ENCODE measurements around the gene DYRK1A.
"Not testable (repeated sequence)": the region's sequence is repeated elsewhere in the genome, so short reads cannot be mapped to it uniquely, and the experiment has no call there.

DYRK1A gene

GRCh38 chr21:37524944-37525343 lies 158.4 kb downstream of the DYRK1A start:
- DNase-seq (ENCODE audit: low read depth in 1 of 2, low spot score in 1 of 2): not testable (repeated sequence)

DNA sequence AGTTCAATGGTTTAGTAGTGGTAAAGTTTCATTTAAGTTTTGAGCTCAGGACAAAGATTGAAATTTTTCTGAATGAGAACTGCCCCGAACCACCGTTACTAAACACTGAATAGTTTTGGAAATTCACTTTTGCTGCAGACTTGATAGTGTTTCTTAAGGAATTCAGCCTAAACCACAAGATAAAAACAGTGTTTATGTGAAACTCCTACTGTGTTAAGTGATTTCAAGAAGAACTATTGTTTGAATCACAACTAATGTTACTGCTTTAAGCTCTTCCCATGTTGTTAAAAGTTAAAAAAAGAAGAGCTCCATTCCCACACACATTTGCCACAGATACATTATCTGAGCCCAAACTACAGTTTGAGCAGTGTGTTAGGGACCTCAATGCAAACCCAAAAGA lies 159.2 kb downstream of the DYRK1A start:
- DNase-seq (ENCODE audit: low read depth in 1 of 2, low spot score in 1 of 2): no peak

GRCh38 chr21:37527103-37527502 lies 160.5 kb downstream of the DYRK1A start:
- DNase-seq (ENCODE audit: low read depth in 1 of 2, low spot score in 1 of 2): no peak

DNA sequence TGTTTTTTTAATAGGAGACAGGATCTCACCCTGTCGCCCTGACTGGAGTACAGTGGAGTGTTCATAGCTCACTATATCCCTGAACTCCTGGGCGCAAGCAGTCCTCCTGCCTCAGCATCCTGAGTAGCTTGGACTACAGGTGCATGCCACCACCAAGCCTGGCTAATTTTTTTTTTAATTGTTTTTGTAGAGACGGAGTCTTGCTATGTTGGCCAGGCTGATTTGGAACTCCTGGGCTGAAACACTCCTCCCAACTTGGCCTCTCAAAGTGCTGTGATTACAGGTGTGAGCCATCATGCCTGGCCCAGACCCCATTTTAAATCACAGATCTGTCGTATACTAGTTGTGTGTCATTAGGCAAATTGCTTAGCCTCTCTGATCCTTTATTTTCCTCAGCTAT lies 161.1 kb downstream of the DYRK1A start:
- no peak for DNase-seq (ENCODE audit: low read depth in 1 of 2, low spot score in 1 of 2)

GRCh38 chr21:37528150-37528937 lies 161.8 kb downstream of the DYRK1A start:
- no peak for DNase-seq (ENCODE audit: low read depth in 1 of 2, low spot score in 1 of 2)

GRCh38 chr21:37529649-37530048 lies 163.1 kb downstream of the DYRK1A start:
- no peak for DNase-seq (ENCODE audit: low read depth in 1 of 2, low spot score in 1 of 2)

GRCh38 chr21:37530901-37531351 lies 164.4 kb downstream of the DYRK1A start:
- DNase-seq (ENCODE audit: low read depth in 1 of 2, low spot score in 1 of 2): no peak

DNA sequence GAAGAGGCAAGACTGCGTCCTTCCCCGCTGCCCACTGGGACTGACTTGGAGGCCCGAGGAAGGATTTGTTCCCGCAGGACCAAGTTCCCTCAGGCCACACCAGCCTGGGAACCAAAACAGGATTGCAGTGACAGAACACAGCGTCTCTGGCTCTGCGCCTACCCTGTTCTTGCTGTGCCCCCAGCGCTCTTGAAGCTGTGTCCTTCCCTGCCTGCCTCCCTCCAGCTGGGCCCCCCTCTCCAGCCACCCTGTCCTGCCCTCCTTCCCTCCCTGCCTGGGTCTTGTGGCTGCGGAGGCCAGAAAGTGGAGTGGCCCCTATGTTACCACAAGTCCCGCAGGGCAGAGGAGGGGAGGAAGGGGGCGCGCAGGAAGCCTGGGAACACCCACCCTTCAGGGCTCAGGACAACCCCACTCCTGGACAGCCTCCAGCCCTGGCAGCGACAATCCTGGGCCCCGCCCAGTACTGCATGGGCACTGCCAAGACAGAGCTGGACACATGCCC lies 164.9 kb downstream of the DYRK1A start:
- no peak for DNase-seq (ENCODE audit: low read depth in 1 of 2, low spot score in 1 of 2)

DNA sequence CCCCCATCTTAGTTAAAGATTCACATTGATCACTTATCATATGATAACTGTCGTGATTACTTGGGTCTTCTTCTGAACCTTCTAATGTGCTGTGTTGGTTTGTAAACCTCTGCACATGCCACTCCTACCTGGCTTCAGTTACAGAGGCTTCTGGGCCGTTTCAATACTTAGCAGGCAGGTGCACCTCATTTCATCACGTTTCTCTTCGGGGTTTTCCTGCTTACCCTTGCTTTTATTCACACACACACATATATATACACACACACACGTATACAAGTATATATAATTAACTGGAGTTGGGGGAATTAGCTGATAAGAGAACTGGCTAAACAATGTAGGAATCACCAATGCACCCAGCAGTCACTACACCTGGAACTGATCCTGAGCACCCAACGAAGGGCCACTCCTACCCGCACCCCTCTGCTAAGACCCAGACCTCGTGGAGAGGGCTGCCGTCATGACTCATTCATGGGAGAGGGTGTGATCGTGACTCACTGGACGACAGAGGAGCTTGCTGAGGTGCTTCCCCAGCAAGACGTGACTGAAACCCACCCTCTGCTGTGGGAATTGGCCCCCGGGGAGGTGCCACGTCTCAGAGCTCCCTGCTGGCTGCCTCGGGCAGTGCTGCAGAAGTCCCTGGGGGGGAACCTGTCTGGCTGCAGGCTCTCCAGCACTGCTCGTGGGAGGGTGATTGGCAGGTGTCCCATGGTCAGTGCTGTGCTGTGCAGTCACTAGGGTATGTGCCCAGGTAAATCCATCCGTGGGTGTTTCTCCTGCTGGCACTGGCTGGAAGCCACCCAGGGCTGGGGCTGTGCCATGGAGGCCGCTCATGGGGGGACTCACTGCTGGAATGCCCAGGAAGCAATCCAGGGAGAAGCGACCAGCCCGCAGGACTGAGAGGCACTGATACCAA lies 166.6 kb downstream of the DYRK1A start:
- DNase-seq (ENCODE audit: low read depth in 1 of 2, low spot score in 1 of 2): no peak

- no peak for DNase-seq (ENCODE audit: low read depth in 1 of 2, low spot score in 1 of 2)
Observed at GRCh38 chr21:37534431-37534830, 167.9 kb downstream of the DYRK1A start.

DNA sequence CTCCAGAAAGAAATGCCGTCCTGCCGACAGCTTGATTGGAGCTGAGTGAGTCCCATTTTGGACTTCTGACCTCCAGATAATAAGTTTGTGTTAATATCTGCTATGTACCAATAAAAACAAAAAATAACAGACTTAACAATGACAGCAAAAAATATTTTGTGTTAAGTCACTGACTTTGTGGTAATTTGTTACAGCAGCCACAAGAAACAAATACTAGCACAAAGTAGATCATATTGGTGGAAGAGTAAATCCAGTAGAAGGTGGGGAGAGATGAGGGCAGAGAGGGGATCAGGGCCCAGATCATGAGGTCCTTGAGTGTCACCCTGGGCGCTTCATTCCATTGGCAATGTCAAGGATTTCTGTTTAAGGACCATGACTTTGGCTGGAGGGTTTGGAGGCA lies 168.6 kb downstream of the DYRK1A start:
- DNase-seq (ENCODE audit: low read depth in 1 of 2, low spot score in 1 of 2): no peak

DNA sequence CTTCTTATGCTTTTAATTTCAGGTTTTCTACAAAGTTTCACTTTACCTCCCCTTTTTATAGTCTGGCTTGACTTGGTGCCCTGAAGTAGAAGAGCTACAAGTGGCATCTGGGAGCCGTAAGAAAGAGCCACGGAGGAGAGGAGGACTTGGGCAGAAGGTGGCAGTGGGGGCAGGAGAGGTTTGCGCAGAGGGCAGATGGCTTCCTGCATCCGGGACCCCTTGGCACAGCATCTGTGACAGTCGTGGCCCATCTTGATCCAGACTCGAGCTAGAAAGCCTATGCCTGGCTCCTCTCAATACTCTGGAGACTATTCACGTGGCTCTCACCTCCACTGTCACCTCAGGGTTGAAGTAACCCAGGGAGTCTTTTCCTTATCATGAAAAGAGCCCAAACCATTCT lies 169.1 kb downstream of the DYRK1A start:
- DNase-seq (ENCODE audit: low read depth in 1 of 2, low spot score in 1 of 2): no peak

DNA sequence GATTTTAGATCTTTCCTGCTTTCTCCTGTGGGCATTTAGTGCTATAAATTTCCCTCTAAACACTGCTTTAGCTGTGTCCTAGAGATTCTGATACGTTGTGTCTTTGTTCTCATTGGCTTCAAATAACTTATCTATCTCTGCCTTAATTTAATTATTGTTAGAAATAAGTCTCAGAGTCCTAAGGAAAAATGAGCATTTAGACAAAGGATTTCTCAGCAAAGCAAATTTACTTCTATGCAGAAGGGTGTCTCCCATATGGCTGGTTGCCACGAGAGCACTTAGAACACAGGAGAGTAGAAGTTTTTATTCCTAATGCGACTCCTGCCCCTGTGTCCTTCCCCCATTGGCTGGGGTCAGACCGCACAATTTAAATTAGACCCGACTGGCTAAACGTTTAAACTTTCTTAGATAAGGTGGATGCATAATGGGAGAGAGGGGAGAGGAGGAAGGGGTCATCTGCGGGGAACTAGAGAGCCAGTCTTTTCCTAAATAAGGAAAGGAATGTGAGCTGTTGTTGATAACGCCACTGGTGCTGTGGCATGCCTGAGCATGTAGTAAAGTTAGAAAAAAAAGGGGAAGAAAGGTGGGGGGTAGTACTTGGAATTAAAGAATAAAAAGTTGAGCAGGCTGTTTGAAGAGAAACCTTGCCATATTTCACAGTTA lies 170.2 kb downstream of the DYRK1A start:
- DNase-seq (ENCODE audit: low read depth in 1 of 2, low spot score in 1 of 2): no peak

GRCh38 chr21:37537391-37537996 lies 170.9 kb downstream of the DYRK1A start:
- DNase-seq (ENCODE audit: low read depth in 1 of 2, low spot score in 1 of 2): no peak

DNA sequence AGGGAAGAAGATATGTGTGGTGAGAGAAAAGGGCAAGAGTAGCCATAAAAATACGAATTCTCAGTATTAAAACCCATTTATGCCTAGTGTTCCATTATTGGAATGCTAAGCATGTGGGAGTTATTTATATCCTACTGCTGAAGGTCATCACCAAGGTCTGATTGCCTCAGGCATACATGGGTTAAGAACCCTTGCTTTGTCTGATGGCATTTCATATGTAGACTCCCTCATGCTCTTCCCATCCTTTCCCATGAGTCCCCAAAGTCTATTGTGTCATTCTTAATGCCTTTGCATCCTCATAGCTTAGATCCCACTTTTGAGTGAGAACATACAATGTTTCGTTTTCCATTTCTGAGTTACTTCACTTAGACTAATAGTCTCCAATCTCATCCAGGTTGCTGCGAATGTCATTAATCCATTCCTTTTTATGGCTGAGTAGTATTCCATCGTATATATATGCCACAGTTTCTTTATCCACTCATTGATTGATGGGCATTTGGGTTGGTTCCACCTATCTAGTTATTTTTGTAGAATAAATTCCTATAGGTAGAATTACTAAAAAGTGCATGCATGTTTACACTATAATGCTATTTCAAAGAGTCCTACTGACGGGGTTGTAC lies 172.5 kb downstream of the DYRK1A start:
- DNase-seq (ENCODE audit: low read depth in 1 of 2, low spot score in 1 of 2): no peak

- DNase-seq (ENCODE audit: low read depth in 1 of 2, low spot score in 1 of 2): not testable (repeated sequence)
Observed at GRCh38 chr21:37541128-37541527, 174.6 kb downstream of the DYRK1A start.

DNA sequence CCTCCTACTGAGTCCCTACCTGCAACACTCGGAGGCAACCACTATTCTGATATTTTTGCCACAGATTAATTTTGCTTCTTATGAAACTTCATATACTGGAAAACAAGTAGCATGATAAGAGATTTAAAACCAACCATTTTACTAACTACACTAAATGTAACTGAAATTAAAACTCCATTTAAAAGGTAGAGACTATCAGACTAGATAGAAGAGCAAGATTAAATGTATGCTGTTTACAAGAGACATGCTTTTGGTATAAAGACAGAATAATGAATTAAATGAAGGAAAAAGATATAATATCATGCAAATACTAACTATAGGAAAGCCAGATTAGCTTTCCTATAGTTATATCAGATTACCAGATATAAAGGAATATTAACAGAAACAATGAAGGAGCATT lies 175.9 kb downstream of the DYRK1A start:
- DNase-seq (ENCODE audit: low read depth in 1 of 2, low spot score in 1 of 2): no peak

DNA sequence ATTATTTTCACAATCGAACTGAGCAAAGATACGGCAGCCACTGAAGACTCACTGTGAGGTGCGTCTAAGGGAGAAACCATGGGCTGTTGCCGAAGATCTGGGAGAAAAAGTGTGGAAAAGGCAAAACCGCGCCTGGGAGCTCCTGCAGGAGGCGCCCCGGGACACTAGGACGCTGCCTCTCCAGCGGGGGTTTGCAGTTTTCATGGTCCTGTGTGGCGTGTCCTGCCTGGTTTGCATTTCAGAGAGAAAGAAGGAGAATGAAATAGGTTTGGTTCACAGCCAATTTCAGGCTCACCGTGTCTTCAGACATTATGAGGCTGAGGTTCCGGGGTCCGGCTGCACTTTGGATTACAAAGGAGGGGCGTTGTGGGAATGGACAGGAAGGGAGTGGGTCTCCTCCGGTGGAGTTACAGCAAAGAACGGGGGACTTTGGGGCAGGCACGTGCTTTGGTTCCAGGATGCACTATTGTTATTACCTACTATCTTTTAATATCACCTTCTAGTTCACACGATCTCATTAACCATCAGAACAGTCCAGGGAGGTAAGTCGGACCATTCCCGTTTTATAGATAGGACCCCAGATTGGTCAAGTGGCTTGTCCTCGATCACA lies 179.8 kb downstream of the DYRK1A start:
- DNase-seq (ENCODE audit: low read depth in 1 of 2, low spot score in 1 of 2): no peak

DNA sequence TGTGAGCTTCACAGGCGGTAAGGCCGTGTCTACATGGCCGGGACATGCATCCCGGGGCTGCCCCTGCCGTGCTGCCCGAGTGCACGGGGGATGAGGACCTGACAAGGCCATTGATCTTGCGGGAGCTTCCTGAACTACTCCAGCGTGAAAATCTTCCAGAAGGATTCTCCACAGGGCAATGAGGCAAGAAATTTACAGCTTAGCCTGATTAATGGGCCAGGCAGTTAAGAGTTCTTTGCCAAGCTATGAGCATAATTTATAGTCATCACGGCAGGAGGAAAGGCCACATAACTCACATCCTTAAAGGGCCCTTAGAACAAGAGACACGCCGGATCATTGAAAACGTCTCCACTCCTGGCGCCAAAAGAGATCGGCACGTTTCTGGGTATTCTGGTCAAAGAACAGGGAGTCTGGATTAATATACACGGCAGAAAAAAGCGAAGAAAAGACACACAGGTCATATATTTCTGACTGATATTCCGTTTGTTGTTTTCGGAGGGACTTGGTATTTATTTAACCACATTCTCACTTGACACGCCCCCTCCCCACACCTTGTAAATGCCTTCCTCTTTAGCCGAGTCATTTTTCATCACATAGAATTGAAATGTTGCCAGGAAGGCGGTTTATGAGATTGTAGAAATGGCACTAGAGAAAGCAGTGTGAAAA lies 180.5 kb downstream of the DYRK1A start:
- DNase-seq (ENCODE audit: low read depth in 1 of 2, low spot score in 1 of 2): no peak

Data from activated CD4-positive, alpha-beta T cell treated with anti-CD3 and anti-CD28 coated beads, Interleukin-2, amount 50 U/mL, for 24 hours (primary cell).